Activated T-cell treated with anti-CD3 and anti-CD28 coated beads for 24 hours (primary cell): ENCODE measurements around the gene MTPN.

Experiments used
- DNase-seq: peaks from one replicate; pipeline ENCODE4 v3.0.0-alpha.2; 2020; ENCODE audit warnings: low read depth

MTPN gene

DNA sequence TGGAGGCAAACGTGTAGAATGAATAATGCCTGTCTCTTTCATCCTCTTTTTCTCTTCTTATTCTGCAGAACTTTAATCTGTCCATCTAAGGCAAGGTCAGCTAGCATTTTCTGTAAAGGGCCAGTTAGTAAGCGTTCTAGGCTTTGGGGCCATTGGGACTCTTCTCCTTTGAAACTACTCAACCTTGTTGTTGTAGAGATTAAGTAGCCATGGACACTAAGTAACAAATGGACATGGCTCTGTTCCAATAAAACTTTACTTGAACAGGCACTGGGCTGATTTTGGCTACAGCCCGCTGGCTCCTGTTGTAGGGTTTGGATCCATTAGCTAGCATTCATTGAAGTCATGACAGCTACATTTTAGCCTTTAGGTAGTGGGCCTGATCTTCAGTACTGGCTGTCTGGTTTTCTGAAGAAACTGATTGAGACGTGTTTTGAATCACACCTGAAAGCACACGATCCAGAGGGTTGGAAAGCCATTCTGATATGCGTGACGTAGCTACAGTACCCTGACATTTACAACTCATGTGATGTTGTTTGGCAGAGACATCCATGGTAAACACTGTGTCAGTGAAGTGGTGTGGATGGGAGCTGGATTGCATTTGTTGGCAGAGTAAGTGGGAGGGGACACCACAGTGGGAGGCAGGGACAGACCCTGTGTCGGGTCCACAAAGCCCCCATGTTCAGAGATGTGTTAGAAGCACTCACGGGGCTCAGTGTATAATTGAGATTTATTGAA, 92.5 kb downstream of the MTPN start:
- DNase-seq, result no peak

DNA sequence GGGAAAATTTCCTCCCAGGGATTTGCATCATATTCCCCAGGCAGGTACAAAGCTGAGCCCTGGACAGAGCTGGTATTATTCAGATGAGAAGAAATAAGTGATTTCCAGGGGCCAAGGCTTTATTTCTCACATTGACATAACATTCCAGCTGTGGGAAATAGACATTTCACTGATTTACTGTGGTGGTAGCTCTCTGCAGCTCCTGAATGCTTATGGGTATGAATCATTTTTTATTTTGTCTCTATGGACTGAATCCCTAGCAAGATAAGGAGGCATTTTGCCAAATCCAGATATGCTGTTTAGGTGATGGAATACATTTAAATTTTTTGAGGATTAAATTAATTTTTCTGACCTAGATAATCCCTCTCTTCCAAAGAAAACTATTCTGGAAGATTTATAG, 97.9 kb downstream of the MTPN start:
- no peak for DNase-seq

DNA sequence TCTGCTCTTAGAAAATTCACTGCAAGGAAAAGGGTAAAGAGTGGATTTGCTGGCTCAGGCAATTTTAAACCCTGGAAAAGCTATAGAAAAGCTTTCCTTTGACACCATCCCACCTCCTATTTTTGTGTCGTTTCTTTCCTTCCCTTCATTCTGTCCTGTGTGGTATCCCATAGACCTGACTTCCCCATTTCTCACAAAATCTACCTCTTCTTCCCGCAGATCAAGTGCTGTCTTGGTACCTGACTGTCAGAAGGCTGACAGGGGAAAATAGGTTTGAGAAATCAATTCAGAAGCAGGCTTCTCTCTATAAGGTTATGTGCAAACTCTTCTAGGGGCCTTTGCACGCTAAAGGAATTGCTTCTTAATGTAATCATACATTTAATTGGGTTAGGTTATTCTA, 98.9 kb downstream of the MTPN start:
- no peak for DNase-seq

DNA sequence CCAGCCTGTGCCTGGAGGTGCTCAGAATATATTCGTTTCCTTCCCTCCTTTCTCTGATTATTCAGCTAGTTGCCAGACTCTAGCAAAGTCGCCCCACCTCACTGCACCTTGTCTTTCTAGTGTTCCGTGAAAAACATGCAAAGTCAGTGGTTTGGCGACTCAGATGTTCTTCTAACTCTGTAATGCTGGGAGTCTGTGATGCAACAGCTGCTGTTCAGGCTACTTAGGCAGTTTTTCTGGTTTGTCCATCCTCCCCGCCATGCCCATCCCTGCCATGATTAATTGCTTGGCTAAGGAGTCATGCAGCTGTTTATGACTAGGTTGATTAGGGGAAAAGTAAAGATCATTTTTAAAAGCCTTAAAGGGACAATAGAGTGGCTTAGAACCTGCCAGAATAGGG, 99.4 kb downstream of the MTPN start:
- no peak for DNase-seq
